Upper lobe of right lung (tissue), 1 donor: ENCODE data around the gene ACTG2. TPM values are rescaled to one million over a fixed set of nuclear protein-coding genes. Genes with fewer than 3 reads are reported as not detected.
"Not testable (repeated sequence)": the region's sequence is repeated elsewhere in the genome, so short reads cannot be mapped to it uniquely, and the experiment has no call there.

Experiments used
- ATAC-seq: fragments of 200-7000 bp; cut with Tn5 transposase; one replicate; pipeline ENCODE4 v1.9.1; 2020; ENCODE audit warnings: mild to moderate bottlenecking, moderate library complexity
- DNase-seq: peaks from one replicate; pipeline ENCODE4 v3.0.0-alpha.2; 2020
- H3K27ac ChIP-seq: fragments of 200-600 bp; one replicate; pipeline ENCODE4 v1.8.0; 2022
- H3K27me3 ChIP-seq: fragments of 200-600 bp; one replicate; pipeline ENCODE4 v1.8.0; 2022; ENCODE audit warnings: mild to moderate bottlenecking
- H3K36me3 ChIP-seq: fragments of 200-600 bp; one replicate; pipeline ENCODE4 v1.8.0; 2022
- H3K4me1 ChIP-seq: fragments of 200-600 bp; one replicate; pipeline ENCODE4 v1.8.0; 2022
- H3K4me3 ChIP-seq: fragments of 200-600 bp; one replicate; pipeline ENCODE4 v1.8.0; 2022; ENCODE audit warnings: mild to moderate bottlenecking
- H3K9me3 ChIP-seq: fragments of 200-600 bp; one replicate; pipeline ENCODE4 v1.8.0; 2022
- intact Hi-C: fragments of 100-400 bp; cut with DNase I; formaldehyde crosslinking; loops from one replicate; pipeline ENCODE4 v1.11.0; 2022
- total RNA-seq: library from RNA; stranded (reverse); fragmentation: NEBNext Ultra II Directional; extraction: Animal tissue kit (Norgen Biotek cat#: 25700); gene quantifications from one replicate; pipeline ENCODE4 v1.2.1, GENCODE V29; 2021
- TF ChIP-seq, protein P1 (sequence below): fragments of 200-600 bp; IDR thresholded peaks from one replicate; pipeline ENCODE4 v1.8.0; 2022; ENCODE audit warnings: antibody characterized with exemption
- donor health status: DM: no; HTN: yes; CAD: no; lungs with severe emphysema.

ACTG2 gene
- total RNA-seq, 1 donor from 2014 or later = 37.9 TPM

DNA sequence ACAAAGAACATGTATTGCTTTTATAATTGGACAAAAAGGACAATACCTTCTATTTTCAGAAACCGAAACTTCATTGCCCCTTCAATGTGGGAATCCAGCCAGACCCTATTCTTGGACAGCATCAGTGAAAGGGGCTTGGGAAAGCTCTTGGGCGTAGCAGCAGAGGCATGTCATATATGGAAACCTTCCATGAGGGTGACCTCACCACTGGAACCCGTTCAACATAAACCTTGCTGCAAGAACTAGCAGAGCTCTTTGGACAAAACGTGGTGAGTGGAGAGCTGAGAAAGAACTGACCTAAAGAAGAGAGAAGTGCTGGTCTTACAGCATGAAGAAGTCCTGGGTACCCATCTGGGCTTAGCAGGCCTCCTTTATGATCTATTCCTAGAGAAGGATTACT lies 22.7 kb upstream of the ACTG2 start:
- peaks cover 13% of the 10 kb centered on the region for H3K36me3 ChIP-seq
- intact Hi-C loops = no loop called here
- peaks cover 4% of the 10 kb centered on the region for H3K4me1 ChIP-seq
- no peak for DNase-seq
- H3K27ac ChIP-seq = no peak overlapping the region
- TF ChIP-seq, protein P1, sequence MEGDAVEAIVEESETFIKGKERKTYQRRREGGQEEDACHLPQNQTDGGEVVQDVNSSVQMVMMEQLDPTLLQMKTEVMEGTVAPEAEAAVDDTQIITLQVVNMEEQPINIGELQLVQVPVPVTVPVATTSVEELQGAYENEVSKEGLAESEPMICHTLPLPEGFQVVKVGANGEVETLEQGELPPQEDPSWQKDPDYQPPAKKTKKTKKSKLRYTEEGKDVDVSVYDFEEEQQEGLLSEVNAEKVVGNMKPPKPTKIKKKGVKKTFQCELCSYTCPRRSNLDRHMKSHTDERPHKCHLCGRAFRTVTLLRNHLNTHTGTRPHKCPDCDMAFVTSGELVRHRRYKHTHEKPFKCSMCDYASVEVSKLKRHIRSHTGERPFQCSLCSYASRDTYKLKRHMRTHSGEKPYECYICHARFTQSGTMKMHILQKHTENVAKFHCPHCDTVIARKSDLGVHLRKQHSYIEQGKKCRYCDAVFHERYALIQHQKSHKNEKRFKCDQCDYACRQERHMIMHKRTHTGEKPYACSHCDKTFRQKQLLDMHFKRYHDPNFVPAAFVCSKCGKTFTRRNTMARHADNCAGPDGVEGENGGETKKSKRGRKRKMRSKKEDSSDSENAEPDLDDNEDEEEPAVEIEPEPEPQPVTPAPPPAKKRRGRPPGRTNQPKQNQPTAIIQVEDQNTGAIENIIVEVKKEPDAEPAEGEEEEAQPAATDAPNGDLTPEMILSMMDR = no peak
- peak; percentile 47 for ATAC-seq
- no peak overlapping the region for H3K4me3 ChIP-seq
- no peaks in the 10 kb centered on the region for H3K27me3 ChIP-seq
- H3K9me3 ChIP-seq = no peaks in the 10 kb centered on the region

DNA sequence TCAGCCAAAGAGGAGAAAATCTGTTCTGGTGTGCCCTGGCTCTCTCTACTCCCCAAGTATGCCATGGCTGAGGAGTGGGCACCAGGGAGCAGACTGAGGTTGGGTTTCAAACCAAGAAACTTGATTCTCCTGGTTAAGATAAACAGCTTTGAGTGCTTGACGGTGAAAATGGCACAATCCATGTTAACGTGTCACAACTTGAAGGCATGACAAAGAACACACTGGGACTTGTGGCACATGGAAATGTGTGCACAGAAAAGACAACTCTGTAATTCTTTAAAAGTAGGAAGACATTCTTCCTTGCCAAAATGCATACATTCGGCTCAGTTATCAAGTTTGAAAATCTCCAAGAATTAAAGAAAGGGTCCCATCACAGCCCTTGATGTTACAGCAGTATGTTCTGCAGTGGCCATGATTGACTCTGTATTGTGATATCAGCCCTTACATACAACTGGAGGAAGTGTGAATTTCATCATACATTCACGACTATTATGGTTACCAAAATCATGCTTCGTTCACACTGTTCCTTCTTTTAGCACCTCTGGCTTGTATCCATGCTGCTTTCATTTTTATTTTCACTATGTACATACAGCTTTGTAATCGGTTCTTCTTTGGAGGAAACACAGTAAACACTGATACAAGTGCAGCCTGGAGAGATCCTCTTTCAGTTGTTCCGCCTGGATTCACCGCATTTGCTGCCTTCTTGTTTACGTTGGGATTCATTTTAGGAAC lies 15.6 kb upstream of the ACTG2 start:
- Histone ChIP-seq H3K4me1 (no peaks in the 10 kb centered on the region), H3K9me3 (no peaks in the 10 kb centered on the region), H3K27ac (no peak overlapping the region), H3K27me3 (no peaks in the 10 kb centered on the region), H3K36me3 (no peaks in the 10 kb centered on the region), H3K4me3 (no peak overlapping the region)
- no peak for DNase-seq
- TF ChIP-seq, protein P1 = no peak
- intact Hi-C loops = no loop called here
- peak; percentile 83 for ATAC-seq

DNA sequence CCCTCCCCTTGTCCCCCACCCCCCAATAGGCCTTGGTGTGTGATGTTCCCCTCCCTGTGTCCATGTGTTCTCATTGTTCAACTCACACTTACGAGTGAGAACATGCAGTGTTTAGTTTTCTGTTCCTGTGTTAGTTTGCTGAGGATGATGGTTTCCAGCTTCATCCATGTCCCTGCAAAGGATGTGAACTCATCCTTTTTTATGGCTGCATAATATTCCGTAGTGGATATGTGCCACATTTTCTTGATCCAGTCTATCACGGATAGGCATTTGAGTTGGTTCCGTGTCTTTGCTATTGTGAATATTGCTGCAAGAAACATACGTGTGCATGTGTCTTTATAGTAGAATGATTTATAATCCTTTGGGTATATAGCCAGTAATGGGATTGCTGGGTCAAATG lies 14.8 kb upstream of the ACTG2 start:
- H3K9me3 ChIP-seq, DNase-seq, H3K27ac ChIP-seq, H3K4me3 ChIP-seq, H3K27me3 ChIP-seq, ATAC-seq, H3K36me3 ChIP-seq, H3K4me1 ChIP-seq, intact Hi-C loops: not testable (repeated sequence)

DNA sequence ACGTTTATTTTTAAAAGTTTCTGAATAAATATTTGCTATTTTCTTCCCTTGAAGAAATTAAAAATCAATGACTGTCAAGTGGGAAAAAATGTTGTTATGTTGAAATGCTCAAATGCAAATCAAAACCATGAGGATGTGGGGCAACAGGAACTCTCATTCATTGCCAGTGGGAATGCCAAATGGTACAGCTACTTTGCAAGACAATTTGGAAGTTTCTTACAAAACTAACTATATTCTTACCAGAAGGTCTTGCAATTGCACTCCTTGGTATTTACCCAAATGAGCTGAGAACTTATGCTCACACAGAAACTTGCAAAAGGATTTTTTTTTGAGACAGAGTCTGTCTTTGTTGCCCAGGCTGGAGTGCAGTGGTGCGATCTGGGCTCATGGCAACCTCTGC lies 7.4 kb upstream of the ACTG2 start:
- no peaks in the 10 kb centered on the region for H3K9me3 ChIP-seq
- intact Hi-C loops = no loop called here
- ATAC-seq (no peak), DNase-seq (no peak)
- H3K4me1 ChIP-seq = no peaks in the 10 kb centered on the region
- no peaks in the 10 kb centered on the region for H3K27me3 ChIP-seq
- no peak overlapping the region for H3K27ac ChIP-seq
- no peak overlapping the region for H3K4me3 ChIP-seq
- no peaks in the 10 kb centered on the region for H3K36me3 ChIP-seq
- TF ChIP-seq, protein P1 = no peak

DNA sequence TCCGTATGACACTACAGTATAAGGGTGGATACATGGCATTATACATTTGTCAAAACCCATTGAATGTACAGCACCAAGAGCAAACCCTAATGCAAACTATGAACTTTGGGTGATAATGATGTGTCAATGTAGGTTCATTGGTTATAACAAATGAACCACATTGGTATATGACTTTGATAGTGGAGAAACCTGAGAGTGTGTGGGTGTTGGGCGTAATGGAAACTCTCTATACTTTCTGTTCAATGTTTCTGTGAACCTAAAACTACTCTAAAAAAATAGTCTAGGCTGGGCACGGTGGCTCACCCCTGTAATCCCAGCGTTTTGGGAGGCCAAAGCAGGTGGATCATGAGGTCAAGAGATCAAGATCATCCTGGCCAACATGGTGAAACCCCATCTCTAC lies 6.5 kb upstream of the ACTG2 start:
- Histone ChIP-seq H3K27me3 (no peaks in the 10 kb centered on the region), H3K36me3 (no peaks in the 10 kb centered on the region), H3K4me3 (no peak overlapping the region), H3K4me1 (no peaks in the 10 kb centered on the region), H3K9me3 (no peaks in the 10 kb centered on the region), H3K27ac (no peak overlapping the region)
- TF ChIP-seq, protein P1 = no peak
- intact Hi-C loops = no loop called here
- ATAC-seq (no peak), DNase-seq (no peak)

DNA sequence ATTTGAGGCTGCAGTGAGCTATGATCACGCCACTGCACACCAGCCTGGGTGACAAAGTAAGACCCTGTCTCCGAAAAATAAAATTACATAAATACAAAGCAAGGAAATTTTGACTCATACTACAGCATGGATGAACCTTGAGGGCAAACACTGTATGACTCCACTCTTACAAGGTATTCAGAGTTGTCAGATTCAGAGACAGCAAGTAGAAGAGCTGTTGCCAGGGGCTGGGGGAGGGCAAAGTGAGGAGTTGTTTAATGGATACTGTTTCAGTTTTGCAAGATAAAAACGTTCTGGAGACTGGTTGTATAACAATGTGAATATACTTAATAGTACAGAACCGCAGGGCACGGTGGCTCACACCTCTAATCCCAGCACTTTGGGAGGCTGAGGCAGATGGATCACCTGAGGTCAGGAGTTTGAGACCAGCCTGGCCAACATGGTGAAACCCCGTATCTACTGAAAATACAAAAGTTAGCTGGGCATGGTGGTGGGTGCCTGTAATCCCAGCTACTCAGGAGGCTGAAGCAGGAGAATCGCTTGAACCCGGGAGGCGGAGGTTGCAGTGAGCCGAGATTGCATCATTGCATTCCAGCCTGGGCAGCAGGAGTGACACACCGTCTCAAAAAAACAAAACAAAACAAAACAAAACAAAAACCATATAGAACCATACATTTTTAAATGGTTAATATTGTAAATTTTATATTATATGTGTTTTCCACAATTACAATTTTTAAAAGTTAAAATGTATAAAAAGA lies 5.0 kb upstream of the ACTG2 start:
- DNase-seq, intact Hi-C loops, H3K27me3 ChIP-seq, H3K9me3 ChIP-seq, ATAC-seq, H3K4me1 ChIP-seq, H3K36me3 ChIP-seq, H3K27ac ChIP-seq, H3K4me3 ChIP-seq: not testable (repeated sequence)
